Lung (tissue), 12 donors: Measurements from ENCODE around the gene SUSD1. TPM values are rescaled to one million over a fixed set of nuclear protein-coding genes. Genes with fewer than 3 reads are reported as not detected.

Experiments
- ATAC-seq: fragments of 200-7000 bp; cut with Tn5 transposase; one replicate; pipeline ENCODE4 v1.9.1; 2020; ENCODE audit warnings: moderate number of reproducible peaks; ENCODE audit not compliant: insufficient read depth, low FRiP score
- DNase-seq, 3 donors: peaks; one replicate each; pipeline ENCODE4 v3.0.0-alpha.2; 2013 to 2017
- H3K27ac ChIP-seq, 2 donors: one replicate each; pipeline ENCODE4 v1.5.1; 2013; ENCODE audit warnings: mild to moderate bottlenecking in 2 of 2, moderate library complexity in 2 of 2, control low read depth in 1 of 2, inconsistent platforms in 1 of 2, low read depth in 1 of 2, low read length in 1 of 2
- H3K27me3 ChIP-seq, 3 donors: one replicate each; pipeline ENCODE4 v1.5.1; 2013; ENCODE audit warnings: low read length in 2 of 3; ENCODE audit not compliant: control insufficient read depth in 3 of 3, insufficient read depth in 3 of 3
- H3K36me3 ChIP-seq, 4 donors: one replicate each; pipeline ENCODE4 v1.5.1; 2013; ENCODE audit warnings: low read length in 4 of 4, mild to moderate bottlenecking in 1 of 4, moderate library complexity in 1 of 4; ENCODE audit not compliant: control insufficient read depth in 4 of 4, insufficient read depth in 4 of 4
- H3K4me1 ChIP-seq, 5 donors: one replicate each; pipeline ENCODE4 v1.5.1; 2013; ENCODE audit warnings: low read length in 5 of 5, mild to moderate bottlenecking in 2 of 5, moderate library complexity in 1 of 5; ENCODE audit not compliant: control insufficient read depth in 5 of 5, insufficient read depth in 5 of 5
- H3K4me3 ChIP-seq: one replicate; pipeline ENCODE4 v1.5.1; 2013; ENCODE audit warnings: mild to moderate bottlenecking, control low read depth, moderate library complexity
- H3K9ac ChIP-seq, 2 donors: one replicate each; pipeline ENCODE4 v1.5.1; 2013; ENCODE audit warnings: low read length in 2 of 2, control low read depth in 1 of 2; ENCODE audit not compliant: insufficient read depth in 1 of 2
- H3K9me3 ChIP-seq, 4 donors: one replicate each; pipeline ENCODE4 v1.5.1; 2013; ENCODE audit warnings: low read length in 3 of 4, mild to moderate bottlenecking in 1 of 4, moderate library complexity in 1 of 4; ENCODE audit not compliant: control insufficient read depth in 4 of 4, insufficient read depth in 3 of 4
- WGBS, 2 donors: extraction: QIAGEN DNeasy Blood & Tissue Kit; methylation state at CpG; one replicate each; pipeline ENCODE4 v1.1.7; 2013; 5-methylcytosine and 5-hydroxymethylcytosine counted together
- polyA plus RNA-seq, 2 donors: library from polyadenylated mRNA; stranded (reverse); fragments of 200-250 nt; gene quantifications; one replicate each; pipeline ENCODE4 v1.2.1, GENCODE V29; 2013
- total RNA-seq, 2 donors: library from RNA; depleted of rRNA in 1 of 2; stranded (reverse); fragments of >200 nt in 1 of 2; gene quantifications; one replicate each; pipeline ENCODE4 v1.2.1, GENCODE V29; 2014 to 2021
- TF ChIP-seq, protein P1 (sequence below): IDR thresholded peaks from 2 replicates; pipeline ENCODE4 v1.5.1; 2012; ENCODE audit warnings: mild to moderate bottlenecking; ENCODE audit errors: control extremely low read depth, extremely low read depth
- donor health status: control.
- donor health status: control.
- donor health status: Bipolar disorder and iron deficiency.
- donor health status: healthy.
- donor health status: DM: yes; HTN: yes; CAD: no.

Gene SUSD1
- total and polyA plus RNA-seq, 4 donors: 4.4 to 26.6 (median 21.1) TPM

DNA sequence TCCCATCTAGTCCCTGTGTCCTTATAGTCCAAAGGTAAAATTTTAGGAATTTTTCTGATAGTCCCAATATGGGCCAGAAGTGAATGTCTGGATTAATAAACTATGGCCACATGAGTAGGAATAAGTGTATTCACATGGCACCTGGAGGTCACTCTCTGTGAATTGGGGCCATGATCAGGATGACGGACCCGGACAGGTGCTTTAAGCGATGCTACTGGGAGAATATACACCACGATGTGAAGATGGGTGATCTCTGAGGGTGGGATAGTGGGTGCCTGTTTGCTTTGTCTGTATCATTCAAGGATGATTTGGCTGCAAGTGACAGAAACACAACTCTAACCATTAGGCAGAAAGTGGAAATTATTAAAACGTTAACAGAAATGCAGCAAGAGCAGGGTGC, 177.3 kb downstream of the SUSD1 start:
- no peaks in the 10 kb centered on the region for H3K27me3 ChIP-seq
- no peak overlapping the region for H3K9ac ChIP-seq
- ATAC-seq (no peak), DNase-seq (no peak)
- H3K9me3 ChIP-seq: no peaks in the 10 kb centered on the region
- peaks cover 0 to 6% (median 0%) of the 10 kb centered on the region in 5 donors for H3K4me1 ChIP-seq
- no peak overlapping the region for H3K4me3 ChIP-seq
- 92 to 94% methylated on average over 5 of the region's 5 CpGs for WGBS, 2 donors
- TF ChIP-seq, protein P1, sequence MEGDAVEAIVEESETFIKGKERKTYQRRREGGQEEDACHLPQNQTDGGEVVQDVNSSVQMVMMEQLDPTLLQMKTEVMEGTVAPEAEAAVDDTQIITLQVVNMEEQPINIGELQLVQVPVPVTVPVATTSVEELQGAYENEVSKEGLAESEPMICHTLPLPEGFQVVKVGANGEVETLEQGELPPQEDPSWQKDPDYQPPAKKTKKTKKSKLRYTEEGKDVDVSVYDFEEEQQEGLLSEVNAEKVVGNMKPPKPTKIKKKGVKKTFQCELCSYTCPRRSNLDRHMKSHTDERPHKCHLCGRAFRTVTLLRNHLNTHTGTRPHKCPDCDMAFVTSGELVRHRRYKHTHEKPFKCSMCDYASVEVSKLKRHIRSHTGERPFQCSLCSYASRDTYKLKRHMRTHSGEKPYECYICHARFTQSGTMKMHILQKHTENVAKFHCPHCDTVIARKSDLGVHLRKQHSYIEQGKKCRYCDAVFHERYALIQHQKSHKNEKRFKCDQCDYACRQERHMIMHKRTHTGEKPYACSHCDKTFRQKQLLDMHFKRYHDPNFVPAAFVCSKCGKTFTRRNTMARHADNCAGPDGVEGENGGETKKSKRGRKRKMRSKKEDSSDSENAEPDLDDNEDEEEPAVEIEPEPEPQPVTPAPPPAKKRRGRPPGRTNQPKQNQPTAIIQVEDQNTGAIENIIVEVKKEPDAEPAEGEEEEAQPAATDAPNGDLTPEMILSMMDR: no peak
- no peak overlapping the region for H3K27ac ChIP-seq
- H3K36me3 ChIP-seq: no peaks in the 10 kb centered on the region

DNA sequence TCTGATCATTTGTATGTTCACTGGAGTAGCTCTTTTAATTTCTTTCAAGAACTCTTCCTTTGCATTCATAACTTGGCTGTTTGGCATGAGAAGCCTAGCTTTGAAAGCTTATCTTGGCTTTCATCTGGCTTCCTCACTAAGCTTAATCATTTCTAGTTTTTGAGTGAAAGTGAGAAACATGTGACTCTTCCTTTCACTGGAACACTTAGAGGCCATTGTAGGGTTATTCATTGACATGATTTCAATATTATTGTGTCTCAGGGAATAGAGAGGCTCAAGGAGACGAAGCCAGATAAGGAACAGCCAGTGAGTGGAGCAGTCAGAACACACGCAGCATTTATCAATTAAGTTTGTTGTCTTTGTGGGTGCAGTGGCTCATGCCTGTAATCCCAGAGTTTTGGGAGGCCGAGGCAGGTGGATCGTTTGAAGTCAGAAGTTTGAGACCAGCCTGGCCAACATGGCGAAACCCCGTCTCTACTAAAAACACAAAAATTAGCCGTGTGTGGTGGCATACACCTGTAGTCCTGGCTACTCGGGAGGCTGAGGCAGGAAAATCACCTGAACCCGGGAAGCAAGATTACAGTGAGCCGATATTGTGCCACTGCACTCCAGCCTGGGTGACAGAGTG, 180.2 kb downstream of the SUSD1 start:
- no peak overlapping the region for H3K9ac ChIP-seq
- no peak for ATAC-seq
- no peaks in the 10 kb centered on the region for H3K27me3 ChIP-seq
- peaks cover 0 to 6% (median 0%) of the 10 kb centered on the region in 5 donors for H3K4me1 ChIP-seq
- no peak overlapping the region for H3K27ac ChIP-seq
- no peak overlapping the region for H3K4me3 ChIP-seq
- TF ChIP-seq, protein P1: no peak
- DNase-seq: peak in 2 of 3 donors; percentile 38 to 72
- WGBS, 2 donors: 81 to 90% methylated on average over 10 of the region's 10 CpGs
- no peaks in the 10 kb centered on the region for H3K36me3 ChIP-seq
- H3K9me3 ChIP-seq: peaks cover 0 to 3% (median 0%) of the 10 kb centered on the region in 4 donors

DNA sequence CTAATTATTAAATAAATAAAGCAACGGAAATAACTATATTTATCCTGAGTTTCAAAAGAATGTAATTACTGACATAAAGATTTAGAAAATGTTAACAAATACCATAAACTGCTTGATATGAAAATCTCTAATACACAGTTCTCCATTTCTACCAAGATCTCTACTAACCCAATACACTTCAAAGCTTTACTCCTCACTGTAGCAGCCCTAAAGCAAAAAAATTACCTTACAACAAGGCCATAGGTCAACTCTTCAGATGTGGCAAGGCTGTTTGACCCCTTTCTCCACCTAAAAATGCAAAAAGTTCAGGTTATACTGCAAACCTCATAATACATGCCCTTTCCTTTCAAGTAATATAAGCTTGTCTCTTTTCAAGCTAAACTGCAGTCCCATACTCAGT, 181.8 kb downstream of the SUSD1 start:
- H3K36me3 ChIP-seq: peaks cover 0 to 1% (median 0%) of the 10 kb centered on the region in 4 donors
- WGBS, 2 donors: 56 to 58% methylated on average over 1 of the region's 1 CpG
- ATAC-seq: no peak
- H3K9ac ChIP-seq: no peak overlapping the region
- TF ChIP-seq, protein P1: no peak
- no peaks in the 10 kb centered on the region for H3K27me3 ChIP-seq
- H3K27ac ChIP-seq: no peak overlapping the region
- peaks cover 0 to 6% (median 0%) of the 10 kb centered on the region in 5 donors for H3K4me1 ChIP-seq
- peak in 1 of 3 donors; percentile 13 for DNase-seq
- H3K4me3 ChIP-seq: no peak overlapping the region
- H3K9me3 ChIP-seq: peaks cover 0 to 3% (median 0%) of the 10 kb centered on the region in 4 donors

DNA sequence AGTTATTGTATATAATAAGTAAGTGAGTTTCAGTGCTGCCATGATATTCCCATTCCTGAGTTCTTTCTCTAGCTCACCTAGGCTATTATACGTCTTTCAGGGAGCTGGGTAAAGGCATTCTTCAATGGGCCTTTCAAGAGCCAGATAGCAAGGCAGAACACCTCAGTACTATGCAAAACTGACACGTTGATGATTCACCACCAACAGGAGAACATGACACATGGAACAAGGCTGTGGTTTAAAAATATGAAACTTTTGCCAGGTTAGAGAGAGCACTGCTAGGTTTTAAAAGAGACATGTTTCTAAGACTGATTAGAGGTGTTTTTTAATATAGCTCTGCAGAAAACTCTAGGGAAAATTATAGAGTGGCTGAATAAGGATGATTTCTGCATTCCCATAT, 182.6 kb downstream of the SUSD1 start:
- ATAC-seq (peak; percentile 77), DNase-seq (no peak)
- H3K27me3 ChIP-seq: no peaks in the 10 kb centered on the region
- H3K4me1 ChIP-seq: peaks cover 0 to 6% (median 0%) of the 10 kb centered on the region in 5 donors
- H3K27ac ChIP-seq: no peak overlapping the region
- no peak overlapping the region for H3K4me3 ChIP-seq
- H3K9me3 ChIP-seq: peaks cover 0 to 3% (median 0%) of the 10 kb centered on the region in 4 donors
- no peak overlapping the region for H3K9ac ChIP-seq
- peaks cover 0 to 1% (median 0%) of the 10 kb centered on the region in 4 donors for H3K36me3 ChIP-seq
- TF ChIP-seq, protein P1: no peak
- 75 to 78% methylated on average over 2 of the region's 2 CpGs for WGBS, 2 donors
